GM19023 (cell line): ENCODE results near the gene INSIG1.

Experiments
- ATAC-seq: cut with Tn5 transposase; IDR thresholded peaks from one replicate; pipeline ENCODE4 v1.9.1; 2021; ENCODE audit warnings: mild to moderate bottlenecking, moderate library complexity; ENCODE audit not compliant: unreplicated experiment

The INSIG1 gene

DNA sequence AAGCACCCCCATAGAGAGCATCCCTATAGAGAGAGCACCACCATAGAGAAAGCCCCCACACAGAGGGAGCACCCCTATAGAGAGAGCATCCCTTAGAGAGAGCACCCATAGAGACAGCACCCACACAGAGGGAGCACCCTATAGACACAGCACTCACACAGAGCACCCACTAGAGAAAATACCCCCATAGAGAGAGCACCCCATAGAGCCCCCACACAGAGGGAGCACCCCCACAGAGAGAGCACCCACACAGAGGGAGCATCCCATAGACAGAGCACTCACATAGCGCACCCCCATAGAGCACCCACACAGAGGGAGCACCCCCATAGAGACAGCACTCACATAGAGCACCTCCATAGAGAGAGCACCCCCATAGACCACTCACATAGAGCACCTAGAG lies 48.6 kb downstream of the INSIG1 start:
- ATAC-seq, result no peak

DNA sequence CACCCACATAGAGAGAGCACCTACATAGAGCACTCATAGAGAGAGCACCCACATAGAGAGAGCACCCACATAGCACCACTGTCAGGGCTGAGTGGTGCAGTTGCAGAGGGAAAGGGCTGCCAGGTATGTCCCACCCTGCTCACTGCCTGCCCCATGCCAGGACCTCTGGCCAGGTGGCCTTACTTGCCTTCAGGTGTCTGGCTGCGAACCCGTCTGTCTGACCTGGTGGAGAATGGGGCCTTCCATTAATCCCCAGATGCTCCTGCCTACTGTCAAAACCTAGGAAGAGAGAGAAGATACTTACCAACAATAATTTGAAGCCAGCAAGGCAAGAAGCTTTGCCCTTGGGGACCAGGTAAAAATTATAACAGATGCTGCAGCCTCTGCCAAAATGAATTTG lies 51.1 kb downstream of the INSIG1 start:
- no peak for ATAC-seq

DNA sequence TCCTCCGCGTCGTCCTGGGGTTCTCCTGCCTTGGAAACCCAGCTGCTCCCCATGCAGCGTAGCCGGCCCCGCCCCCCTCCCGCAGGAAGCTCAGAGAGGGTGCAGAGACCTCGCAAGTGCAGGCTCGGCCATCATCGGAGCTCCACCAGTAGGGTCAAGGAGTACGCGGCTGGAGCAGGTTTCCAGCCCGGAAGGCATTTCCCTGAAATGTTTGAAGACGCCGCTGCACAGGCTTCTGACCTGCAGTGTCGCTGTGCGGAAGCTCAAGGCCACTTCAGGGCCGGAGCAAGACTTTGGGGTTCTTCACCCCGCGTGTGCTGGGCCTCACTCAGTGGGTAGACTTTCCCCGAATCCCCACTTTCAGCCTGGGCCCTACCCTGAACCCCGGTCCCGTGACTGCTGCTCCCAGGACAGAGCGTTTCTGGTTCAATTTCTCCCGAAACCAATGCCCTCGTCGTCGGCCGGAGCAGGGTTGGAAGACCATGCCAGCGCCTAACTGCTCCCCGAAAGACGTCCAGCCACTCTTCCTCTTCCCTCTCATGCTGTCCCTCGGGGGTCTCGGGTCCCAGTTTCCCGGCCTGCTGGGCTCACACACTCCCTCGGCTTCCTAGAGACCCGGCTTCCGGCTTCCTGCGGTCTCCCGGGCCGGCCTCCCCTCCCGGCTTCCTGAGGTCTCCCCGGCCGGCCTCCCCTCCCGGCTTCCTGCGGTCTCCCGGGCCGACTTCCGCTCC lies 52.1 kb downstream of the INSIG1 start:
- no peak for ATAC-seq

DNA sequence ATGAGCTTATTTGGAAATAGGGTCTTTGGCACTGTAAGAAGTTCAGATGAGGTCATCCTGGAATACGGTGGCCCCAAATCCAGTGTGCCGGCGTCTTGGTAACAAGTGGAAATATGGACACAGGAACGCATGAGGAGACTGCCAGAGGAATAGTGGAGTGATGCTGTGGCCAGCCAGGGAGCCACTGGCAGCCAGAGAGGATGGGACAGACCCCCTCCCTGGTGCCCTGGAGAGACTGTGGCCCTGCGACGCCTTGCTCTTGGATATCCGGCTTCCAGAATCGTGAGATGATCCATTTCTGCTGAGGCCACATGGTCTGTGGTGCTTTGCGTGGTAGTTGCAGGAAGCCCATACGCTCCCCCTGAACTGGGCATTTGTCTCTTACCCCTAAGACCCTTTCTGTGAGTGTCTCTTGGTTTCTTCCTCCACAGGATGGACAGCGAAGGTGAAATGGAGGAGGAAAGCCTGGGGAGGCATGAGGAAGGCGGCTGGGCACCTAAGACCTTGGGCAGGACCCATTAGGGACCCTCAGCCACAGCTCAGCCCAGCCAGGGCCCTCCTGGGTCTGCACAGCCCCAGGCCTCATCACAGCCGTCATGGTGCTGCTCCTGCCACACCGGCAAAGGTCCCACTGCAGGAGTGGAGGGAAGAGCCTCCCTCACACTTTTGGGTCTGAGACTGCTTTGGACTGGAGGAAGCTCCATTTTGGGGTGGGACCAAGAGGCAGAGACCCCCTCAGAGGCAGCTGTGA lies 53.6 kb downstream of the INSIG1 start:
- ATAC-seq, result no peak

DNA sequence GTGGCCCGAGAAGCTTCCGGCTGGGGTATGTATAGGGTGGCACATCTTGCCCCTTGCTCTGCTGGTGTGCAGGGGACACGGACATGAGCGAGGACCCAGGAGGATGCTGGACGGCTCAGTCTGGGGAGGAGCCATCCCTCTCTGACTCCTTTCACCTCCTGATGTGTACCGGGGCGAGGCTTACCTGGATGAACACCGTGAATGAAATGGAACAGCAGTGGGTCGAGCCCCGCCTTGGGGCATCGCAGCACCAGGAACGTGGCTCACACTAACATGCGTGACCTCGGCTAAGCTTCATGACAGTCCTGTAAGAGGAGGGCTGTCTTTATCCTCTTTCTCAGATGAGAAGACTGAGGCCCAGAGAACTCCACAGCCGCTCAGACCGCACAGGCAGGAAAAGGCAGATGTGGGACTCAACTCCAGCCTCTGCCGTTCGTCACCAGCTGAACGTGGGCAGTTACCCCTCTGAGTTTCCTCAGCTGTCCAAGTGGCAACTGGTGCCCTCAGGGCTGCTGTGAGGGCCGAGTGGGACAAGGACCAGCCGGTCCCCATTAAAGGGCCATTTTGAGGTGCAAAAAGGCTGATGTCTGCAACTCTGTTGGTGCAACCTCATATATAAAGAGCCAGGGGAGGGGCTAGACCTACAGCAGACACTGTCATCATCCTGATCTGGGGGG lies 54.5 kb downstream of the INSIG1 start:
- ATAC-seq, result no peak

DNA sequence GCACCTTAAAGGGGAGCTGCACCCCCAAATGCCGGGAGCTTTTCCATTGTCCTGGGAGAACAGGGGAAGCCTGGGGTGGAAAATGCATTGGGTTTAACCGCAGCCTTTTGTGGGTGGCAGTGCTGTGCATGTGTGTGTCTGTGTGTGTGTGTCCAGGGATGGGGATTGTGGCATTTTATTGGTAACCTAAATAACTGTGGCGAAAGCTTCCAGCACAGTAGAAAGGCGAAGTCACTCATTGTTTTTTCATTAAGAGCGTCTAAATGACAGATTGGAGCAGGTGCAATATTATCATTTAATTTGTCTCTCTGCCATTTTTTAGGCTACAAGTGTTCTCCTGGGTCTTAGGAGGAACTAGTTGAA lies 55.1 kb downstream of the INSIG1 start:
- ATAC-seq, result no peak

DNA sequence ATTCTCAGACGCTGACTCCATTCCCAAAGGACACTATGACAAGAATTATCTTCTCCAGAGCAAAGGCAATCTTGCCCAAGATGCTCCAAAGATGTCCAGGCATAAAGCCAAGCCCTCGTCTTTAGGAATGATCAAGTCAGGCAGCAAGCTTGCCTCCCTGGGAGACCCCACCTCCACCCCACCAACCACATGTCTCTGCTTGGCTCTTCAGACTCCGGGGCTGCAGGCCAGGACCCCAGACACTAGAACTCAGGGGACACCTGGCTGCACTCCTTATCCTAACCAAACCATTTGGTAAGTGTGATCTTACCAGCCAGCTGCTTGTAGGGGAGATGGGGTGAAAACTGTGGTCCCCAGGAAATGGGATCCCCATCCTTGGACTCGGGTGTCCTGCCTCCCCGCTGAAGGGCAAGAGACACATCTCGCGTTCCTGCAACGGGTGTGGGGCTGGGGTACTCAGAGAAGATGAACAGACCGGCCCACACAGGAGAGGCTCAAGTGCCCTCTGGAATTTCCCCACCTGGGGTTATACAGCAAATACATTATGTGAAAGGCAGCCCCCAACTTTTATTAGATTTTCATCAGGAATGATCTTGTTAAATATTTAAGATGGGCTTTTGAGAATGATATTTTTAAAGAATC lies 55.7 kb downstream of the INSIG1 start:
- ATAC-seq, result no peak

DNA sequence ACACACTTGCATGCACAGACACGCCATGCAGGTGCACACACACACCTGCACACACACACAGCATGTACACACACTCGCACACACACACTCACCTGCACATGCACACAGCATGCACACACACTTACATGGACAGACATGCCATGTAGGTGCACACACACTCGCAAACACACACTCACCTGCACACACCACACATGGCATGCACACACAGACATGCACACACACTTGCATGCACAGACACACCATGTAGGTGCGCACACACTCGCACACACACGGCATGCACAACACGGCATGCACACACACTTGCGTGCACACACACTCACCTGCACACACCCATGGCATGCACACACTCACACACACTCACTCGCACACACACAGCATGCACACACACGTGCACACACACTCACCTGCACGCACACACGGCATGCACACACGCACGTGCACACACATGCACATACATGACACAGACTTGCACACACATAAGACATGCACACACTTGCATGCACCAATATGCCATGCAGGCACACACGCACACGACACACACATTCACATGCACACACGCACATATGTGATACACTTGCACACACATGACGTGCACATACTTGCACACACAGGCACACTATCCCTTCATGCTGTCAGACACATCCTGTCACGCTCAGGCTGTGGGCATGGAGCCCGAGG lies 56.8 kb downstream of the INSIG1 start:
- no peak for ATAC-seq

DNA sequence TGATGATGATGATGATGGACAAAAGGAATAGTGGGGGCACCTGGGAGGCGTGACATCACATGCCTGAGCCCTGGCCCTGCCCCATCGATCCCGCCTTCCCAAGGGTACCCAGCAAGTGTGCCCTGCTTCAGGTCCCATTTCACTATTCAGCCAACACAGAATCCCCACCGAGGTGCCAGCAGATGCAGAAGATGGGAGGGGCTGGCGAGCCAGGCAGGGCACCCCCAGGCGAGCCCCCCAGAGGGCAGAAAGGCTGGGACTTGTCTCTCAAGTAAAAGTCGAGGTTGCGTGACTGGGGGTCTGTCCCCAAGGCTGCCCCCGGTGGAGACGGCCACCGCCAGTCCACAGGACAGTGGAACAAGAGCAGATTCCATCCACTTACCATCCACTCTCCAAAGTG lies 57.5 kb downstream of the INSIG1 start:
- ATAC-seq, result no peak

DNA sequence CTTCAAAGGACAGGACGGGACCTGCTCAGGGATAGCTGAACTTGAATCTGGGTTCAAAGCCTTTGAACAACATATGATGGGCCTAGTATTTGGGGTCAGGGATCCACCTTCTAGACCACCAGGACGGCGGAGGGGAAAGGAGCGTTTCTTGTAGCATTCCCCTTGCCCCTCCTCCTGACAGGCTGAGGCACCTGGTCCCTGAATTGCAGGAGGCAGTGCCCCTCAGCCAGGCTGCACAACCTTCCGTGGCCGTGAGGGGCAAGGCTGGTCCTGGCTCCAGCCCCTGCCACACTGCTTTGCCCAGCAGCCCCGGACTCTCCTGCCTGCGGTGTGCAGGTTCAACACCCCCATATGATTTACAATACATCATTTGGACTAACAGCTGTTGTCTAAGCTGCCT lies 58.1 kb downstream of the INSIG1 start:
- ATAC-seq, result no peak

DNA sequence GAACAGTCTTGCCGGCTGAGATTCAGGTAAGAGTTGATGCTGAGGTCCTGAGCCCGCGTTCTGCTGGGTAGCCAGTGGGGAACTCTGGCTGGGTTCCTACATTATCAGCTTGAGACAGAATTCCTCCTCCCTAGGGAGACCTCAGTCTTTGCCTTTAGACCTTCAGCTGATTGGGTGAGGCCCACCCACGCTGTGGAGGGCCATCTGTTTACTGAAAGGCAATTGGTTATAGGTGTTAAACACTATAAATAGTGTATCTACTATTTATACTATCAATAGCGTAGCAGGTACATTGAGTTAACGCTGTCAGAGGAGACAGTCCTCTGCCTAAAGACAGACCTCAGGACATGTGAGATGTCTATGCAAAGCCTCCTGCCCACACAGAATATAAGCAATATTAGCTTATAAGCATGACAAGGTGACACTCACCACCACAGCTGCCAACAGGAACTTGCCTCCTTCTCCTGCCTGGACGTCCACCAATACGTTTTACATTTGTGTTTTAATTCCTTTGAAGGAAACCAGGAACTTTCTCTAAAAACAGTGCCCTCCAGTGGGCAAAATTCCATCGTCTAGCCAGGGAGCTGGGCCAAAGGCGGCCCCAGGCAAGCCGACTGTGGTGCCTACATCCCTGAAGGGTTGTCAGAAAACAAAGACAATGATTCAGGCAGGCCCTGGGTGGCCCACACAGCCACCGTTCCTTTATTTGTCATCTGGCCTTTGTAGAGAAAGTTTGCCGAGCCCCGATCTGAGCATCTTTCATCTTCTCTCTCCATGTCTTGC lies 58.8 kb downstream of the INSIG1 start:
- no peak for ATAC-seq

DNA sequence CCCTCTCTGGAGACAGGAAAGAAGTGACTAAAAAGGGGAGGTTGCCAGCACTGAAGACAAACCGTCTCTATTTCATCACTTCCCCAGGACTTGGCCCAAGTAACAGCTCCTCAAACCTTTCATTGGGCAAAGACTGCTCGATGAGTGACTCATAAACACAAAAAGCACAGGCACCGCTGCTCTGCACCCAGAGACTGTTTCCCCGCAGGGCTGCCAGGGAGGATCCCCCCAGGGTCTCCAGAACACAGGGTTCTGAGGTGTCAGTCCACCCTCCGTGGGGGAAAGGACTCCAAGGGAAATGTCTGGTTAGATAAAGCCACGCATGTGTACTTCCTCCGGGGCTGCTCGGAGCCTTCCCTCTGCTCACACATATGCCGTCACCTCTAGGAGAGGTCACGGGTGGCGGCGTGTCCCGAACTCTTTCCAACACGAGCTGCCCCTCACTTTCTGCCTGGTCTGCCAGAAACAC lies 59.9 kb downstream of the INSIG1 start:
- ATAC-seq, result no peak

DNA sequence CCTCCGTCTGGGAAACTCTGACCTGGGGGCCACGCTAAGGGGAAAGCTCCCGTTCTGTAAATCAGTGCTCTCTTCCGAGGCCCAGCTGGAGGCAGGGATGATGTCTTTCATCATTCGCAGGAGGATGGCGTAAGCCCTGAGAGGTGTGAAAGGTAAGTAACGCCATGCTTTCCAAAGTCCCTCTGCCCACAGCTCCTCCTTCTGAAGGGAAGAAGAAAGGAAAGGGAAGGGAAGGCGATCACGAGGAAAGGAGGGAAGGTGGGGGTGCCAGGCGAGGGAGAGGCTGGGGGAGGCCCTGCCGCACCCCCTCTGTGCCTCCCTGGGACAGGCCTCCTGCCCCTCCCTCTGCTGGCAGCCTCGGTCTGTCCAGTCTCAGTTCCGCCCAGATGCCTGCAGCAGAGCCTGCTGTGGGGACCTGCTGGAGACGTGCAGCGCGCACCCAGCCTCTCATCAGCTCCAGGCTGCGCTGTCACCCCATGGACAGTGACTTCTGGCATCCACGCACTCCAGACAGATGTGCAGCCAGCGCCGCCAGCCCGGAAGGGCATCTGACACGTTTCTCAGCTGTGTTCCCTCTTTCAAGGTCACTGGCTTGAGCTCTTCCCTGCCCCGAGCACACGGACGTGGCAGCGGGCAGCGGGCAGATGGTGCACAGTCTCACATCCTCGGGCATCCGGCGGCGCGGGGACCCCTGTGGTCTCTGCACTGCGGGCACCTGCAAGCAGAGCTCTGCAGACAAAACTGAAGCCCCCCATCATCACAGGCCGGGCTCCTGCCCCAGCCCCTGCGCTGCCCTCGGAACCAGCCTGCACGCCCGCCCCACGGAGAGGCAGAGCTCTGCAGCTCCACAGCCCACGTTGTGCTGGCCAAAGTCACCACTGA lies 60.6 kb downstream of the INSIG1 start:
- ATAC-seq, result no peak

DNA sequence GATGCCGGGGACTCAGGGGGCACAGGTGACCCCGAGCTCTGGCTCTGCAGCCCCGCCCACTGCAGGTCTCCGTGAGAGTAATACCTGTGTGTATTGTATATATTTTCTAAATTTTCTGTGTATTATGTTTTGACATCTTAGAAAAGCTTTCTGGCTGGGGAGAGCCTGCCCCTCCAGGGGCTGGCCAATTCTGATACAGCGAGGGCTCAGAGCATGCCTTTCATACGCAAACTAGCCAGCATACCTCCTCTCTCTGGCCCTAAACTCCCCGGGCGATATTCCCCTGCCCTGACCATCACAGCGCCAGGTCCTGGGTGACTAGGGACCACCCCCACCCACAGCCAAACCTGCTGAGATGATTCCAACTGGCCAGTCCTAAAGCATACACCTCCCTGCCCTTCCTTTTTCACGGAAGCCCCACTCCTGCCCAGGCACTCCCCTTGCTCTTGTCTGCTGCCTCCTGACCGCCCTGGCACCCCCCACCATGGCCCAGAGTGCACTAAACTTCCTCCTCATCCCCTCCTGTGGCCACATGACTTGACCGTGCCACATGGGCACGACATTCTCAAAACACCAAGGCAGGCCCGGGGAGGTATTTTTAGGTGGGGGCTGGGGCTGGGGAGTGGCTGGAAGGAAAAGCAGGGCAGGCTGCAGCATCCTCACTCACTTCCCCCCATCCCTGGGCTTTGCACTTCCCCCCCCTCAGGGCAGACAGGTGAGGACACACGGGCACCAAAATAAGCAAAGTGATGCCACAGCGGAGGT lies 61.5 kb downstream of the INSIG1 start:
- ATAC-seq, result no peak
